Fibroblast of gingiva (primary cell): Measurements from ENCODE around the gene RDH11.
A peak's percentile ranks its signal among the peaks of the same experiment; 100 is the strongest.
"Not testable (repeated sequence)": the region's sequence is repeated elsewhere in the genome, so short reads cannot be mapped to it uniquely, and the experiment has no call there.

ENCODE experiments used
- DNase-seq: peaks from one replicate; pipeline ENCODE4 v3.0.0-alpha.2; 2011; ENCODE audit warnings: low read depth

RDH11 gene, protein sequence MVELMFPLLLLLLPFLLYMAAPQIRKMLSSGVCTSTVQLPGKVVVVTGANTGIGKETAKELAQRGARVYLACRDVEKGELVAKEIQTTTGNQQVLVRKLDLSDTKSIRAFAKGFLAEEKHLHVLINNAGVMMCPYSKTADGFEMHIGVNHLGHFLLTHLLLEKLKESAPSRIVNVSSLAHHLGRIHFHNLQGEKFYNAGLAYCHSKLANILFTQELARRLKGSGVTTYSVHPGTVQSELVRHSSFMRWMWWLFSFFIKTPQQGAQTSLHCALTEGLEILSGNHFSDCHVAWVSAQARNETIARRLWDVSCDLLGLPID

DNA sequence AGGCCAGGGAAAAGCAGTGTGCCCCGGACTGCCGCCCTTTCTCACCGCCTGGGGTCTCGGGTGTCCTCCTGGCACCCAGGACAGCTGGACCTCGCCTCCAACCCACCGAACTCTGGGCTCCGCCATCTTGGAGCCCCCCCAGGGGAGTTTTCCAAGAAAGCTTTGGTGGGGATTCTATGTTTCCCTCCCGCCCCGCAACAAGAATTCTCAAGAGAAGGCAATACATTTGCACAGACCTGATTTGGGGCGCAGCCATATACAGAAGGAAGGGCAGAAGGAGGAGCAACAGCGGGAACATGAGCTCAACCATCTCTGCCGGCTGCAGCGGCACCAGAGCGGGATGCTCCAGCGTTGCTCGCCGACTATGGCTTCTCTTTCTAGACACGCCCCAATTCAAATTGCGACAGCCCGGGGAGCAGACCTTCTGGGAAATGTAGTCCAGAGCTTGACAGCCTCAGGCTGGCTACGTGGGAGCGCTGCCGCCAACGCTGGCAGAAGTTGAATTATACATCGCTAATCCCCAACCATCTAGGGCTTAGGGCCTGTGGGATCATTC, at the start of gene RDH11:
TSS of gene RDH11 (minus strand) at position 371 of the 556 bp plus-strand sequence. CDS start at position 310, 61 bp downstream.
- peak; percentile 88 for DNase-seq

DNA sequence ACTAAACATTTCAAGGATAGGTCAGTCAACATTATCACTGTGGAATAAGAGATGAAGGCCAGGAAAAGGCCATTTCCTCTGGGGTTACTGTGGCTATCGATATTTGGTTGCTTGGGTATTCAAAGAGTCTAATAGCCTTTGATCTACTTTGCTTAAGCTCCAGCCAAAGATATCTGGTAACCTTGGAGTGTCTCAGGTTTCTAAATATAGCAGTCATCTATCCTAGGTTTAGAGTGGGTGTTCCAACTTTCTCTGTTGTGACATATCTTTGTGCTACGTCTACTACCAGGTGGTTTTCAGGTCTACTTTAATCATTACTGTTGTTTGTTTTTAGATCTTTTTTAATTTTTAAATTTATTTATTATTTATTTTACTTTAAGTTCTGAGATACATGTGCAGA, 48.5 kb upstream of the RDH11 start:
- no peak for DNase-seq

DNA sequence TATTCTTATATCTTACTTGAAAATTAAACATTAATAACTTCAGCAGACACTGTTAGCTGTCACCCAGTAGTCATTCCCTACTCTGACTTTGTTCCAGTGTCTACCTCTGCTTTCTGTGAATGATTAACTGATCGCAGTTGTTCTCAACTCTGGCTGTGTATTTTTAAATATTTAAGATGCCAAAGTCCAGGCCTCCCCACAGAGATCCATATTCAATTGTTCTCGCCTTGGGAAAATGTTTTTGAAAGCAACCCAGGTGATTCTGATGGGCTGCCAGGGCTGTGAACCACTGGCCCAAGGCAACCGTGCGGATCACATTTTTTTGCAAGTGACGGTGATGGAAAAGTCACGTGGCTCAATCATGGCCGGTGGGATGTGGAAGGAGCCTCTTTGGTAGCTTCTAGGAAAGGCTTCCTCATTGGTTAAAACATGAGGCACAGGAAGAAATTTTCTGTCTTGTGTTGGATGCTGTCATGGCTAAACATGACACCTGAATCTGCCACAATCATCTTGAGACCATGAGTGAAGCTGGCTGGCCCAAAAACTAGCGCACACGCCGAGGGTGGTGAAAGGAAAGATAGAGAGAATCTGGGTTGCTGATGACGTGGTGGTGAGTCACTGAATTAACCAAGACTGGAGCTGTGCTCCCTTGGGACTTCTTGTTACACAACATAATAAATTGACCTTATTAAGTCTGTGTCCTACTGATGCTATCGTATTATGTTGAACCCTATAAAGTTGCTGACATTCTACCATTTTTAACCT, 43.4 kb upstream of the RDH11 start:
- peak; percentile 94 for DNase-seq

DNA sequence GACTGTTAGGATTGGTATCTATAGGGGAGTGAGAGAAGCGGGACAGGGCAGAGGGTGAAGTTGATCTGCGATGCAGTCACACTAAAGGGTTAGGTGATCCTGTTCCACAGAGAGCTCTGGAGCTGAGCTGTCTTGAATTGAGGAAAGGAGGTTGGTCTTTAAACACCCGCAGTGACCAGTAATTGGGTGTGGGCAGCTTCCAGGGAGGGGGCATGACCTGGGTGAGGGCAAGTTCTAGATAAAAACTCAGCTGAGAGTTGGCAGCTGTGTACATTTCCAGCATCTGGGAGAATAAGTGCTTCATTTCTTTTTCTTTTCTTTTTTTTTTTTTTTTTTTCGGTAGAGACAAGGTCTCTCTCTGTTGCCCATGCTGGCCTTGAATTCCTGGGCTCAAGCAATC, 41.2 kb upstream of the RDH11 start:
- DNase-seq = no peak

DNA sequence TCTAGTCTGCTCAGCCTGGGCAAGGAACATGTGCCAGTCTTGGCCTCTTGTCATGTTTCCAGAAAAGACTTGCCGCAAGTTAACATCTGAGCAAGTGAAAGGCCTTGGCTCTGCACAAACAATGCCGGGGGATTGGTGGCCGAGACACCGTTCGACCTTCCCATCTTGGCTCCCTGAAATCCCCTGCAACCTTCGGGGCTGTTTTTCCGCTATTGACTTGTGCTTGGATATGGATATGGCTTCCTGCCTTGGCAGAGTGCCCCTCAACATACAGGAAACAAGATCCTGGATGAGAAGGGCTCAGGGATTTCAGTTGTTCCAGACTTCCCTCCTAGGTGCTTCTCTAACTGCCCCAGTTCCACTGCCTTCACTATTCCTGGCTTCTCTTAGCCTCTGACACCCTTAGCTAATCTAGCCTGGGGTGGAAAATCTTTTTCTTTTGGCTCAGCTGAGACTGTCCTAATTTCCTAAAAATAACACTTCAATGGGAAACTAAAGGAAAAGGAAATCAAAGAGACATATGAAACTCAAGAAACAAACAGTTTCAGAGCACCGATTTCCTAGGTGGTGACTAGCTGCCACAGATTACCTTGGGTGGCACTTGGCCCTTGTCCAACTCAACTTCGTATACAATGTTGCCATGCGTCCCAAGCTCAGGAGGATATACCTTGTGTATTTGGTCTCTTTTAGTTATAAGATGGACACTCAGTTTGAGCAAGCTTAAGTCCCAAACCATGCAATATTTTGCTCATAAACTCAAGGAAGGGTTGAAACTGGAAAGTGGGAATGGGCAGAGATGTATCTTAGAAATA, 40.0 kb upstream of the RDH11 start:
- no peak for DNase-seq

DNA sequence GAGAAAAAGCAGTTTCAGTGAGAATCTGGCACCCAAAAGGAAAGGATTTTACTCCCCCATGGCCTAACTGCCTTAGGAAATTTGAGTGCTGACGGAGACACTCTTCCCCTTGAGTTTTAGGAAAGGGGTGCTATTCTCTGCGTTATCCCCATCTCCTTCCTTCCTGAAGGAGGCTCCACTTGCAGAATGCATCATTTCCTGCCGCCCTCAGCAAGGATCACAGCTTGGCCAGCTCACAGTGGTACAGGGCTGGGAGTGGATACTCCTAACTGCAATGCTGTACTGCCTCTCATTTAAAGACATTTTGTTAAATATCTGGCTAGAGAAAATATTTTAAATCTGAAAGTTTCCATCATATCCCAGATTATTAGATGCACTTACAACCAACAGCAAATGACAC, 39.1 kb upstream of the RDH11 start:
- no peak for DNase-seq

DNA sequence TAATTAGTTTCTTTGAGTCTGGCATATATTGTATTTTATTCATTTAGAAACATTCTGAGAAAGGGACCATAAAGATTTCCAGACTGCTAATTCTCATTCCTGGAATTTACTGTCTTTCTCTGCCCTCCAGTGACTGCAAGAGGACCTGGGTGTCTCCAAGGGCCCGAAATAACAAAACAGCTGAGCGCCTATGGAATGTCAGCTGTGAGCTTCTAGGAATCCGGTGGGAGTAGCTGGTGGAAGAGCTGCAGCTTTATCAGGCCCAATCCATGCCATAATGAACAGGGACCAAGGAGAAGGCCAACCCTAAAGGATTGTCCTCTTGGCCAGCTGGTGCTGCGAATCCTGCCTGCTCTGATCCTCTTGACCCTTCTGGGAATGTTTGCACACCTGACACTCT, 38.1 kb upstream of the RDH11 start:
- DNase-seq = no peak

DNA sequence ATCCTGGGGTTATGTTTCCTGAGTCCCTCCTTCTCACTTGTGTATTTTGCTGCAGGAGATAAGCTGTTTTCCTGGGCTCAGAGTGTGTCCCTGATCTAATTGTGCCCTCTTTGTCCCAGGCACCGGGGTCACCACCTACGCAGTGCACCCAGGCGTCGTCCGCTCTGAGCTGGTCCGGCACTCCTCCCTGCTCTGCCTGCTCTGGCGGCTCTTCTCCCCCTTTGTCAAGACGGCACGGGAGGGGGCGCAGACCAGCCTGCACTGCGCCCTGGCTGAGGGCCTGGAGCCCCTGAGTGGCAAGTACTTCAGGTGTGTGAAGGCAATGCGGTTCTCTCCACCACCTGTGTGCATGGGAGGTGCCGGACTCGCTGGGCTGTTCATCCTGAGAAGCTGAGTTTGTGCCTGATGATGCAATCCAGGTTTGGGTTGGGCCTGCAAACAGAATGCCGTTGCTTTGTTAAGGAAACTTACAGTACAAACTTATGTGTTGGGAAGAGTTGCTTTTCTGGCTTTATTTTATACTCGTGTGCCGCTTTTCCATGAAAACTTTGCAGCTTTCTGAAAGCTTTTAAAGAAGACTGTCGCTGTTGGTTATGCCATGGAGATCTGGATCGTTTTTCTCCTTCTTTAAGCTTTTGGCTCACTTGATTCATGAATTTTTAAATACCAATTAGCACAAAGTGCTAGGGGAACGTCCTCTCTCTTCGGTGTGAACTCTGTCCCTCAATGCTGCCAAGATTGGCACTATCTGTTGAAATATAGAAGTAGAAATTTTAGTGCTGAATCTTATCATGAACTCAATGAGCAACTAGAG, 33.7 kb upstream of the RDH11 start:
- no peak for DNase-seq

DNA sequence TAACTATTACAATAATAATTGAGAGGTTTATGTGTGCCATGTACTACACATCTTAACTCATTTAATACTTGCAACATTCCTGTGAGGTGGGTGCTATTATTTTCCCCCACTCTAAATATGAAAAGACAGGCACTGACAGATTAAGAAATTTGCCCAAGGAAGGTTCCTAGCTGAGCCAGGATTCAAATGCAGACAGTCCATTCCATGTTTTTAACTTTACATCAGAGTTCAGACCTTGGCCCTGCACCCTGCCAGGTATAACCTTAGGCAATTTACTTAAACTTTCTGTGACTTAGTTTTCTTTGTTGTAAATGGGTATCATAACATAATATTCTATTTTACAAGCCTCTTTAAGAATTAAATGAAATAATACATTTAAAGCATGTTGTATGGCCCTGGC, 32.7 kb upstream of the RDH11 start:
- DNase-seq = no peak

DNA sequence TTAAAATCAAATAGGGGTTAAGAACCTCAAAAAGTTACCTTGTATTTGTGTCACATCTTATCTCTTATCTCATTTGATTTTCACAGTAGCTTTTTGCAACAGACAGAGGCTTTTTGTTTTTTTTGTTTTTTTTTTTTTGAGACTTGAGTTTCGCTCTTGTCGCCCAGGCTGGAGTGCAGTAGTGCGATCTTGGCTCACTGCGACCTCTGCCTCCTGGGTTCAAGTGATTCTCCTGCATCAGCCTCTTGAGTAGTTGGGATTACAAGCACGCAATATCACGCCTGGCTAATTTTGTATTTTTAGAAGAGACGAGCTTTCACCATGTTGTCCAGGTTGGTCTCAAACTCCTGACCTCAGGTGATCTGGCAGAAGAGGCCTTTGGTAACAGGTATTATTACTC, 31.8 kb upstream of the RDH11 start:
- no peak for DNase-seq

DNA sequence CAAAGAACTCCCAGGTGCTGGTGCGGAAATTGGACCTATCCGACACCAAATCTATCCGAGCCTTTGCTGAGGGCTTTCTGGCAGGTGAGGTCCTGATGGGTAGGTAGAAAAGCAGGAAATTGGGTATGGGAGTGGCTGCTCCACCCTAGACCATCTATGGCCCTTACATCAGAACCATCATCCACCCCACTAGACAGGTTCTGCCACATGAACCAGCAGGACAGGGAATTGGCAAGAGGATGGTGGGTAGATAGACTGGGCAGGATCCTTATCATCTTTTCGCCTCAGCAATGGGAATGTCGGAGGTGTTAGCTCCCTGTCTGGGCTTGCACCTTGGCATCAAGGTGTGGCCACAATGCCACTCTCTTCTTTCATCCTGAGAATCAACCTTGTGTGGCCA, 29.6 kb upstream of the RDH11 start:
- DNase-seq = no peak

DNA sequence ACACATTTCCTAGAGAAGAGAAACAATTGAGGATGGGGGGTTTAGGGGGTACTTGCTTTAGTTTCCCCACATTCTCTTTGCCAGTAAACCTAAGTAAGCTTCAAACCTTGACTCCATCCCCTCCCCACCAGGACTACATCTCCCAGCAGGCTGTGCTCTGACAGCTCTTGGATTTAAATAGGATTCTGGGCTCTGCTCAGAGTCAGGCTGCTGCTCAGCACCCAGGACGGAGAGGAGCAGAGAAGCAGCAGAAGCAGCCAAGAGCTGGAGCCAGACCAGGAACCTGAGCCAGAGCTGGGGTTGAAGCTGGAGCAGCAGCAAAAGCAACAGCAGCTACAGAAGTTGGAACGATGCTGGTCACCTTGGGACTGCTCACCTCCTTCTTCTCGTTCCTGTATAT, 26.7 kb upstream of the RDH11 start:
- peak; percentile 35 for DNase-seq

DNA sequence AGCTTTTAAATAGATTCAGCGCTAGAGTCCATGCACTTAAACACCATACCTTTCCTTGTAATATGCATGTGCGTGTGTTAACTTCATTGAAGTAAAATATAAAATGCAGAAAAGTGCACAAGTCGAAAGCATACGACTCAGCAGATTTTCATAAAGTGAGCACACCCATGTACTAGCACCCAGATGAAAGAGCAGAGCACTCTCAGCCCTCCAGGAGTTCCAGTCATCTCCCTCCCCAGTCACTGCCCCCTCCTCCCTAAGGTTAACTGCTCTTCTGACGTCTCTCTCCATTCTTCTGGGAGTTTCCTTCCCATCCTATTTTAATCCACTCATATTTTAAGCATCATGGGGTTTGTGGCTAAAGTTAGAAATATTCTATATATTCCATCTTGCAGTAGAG, 26.3 kb upstream of the RDH11 start:
- no peak for DNase-seq

DNA sequence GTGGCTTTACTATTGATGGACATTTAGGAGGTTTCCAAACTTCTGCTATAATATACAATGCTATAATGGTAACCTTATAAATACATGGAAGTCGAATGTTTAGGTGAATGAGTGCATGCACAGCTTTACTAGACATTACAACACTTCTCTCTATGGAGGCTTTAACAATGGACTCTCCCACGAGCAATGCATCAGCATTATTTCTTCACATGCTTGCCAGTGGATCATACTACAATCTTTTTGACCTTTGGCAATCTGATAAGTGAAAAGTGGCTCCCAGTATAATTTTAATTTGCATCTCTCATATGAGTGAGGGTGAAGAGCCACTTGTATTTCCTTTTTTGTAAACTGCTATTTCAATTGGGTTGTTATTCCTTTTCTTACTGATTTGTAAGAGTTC, 24.3 kb upstream of the RDH11 start:
- no peak for DNase-seq

DNA sequence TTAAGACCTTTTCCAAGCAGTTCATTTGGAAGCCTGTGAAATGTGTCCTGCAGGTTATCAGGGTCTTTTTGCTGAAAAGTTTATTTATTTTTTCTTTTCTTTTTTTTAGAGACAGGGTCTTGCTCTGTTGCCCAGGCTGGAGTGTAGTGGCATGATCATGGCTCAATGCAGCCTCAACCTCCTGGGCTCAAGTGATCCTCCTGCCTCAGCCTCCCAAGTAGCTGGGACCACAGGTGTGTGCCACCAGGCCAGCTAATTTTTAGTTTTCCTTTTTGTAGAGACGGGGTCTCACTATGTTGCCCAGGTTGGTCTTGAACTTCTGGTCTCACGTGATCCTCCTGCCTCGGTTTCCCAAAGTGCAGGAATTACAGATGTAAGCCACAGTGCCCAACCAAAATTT, 23.8 kb upstream of the RDH11 start:
- DNase-seq = not testable (repeated sequence)

DNA sequence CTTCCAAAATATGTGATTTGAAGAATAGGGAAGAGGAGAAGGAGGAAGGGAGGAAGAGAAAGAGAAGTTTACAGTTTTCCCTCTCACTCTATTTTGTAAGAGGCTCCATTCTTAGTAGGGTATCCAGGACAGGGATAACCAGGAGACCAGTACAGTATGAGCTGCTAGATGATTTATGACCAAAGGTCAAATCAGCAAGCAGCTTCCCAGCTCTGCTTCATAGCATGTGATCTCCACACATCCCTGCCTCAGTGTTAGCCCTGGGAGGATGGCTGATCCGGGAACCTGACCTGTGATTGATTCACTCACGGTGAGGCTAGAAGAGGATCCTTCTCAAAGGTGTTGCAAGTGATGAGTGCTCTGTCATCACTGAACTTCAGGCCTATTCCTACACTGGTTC, 22.7 kb upstream of the RDH11 start:
- DNase-seq = no peak

DNA sequence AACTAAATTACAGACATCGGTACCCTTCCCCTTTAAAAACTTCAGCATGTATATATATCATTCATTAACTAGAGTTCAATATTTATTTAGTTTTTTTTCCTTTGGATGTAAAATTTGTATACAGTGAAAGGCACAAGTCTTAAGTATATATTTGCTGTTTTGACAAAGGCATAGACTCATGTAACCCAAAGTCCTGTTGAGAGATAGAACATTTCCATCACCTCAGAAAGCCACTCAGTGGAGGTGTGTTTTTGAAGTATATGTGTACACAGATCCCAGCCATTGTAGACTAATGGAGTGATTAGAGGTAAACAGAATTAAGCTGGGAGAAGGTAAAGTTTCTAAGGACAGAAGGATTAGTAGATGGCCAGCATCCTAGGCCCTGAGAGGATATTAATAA, 21.5 kb upstream of the RDH11 start:
- no peak for DNase-seq

DNA sequence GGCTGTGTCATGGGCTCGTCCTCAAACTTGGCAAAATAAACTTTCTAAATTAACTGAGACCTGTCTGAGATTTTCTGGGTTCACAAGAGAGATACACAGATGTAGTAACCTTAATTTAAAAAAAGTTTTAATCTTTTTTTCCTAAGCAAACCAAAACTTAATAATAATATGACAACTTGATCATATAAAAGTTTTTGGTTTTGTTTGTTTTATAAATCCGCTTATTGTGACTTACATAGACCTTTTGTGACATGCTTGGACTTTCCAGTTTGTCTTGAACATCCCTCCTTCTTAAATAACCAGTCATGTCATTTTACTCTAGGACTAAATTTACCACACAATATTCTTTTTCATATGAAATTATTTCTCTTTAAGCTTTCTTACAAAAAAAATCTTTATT, 14.6 kb upstream of the RDH11 start:
- no peak for DNase-seq

DNA sequence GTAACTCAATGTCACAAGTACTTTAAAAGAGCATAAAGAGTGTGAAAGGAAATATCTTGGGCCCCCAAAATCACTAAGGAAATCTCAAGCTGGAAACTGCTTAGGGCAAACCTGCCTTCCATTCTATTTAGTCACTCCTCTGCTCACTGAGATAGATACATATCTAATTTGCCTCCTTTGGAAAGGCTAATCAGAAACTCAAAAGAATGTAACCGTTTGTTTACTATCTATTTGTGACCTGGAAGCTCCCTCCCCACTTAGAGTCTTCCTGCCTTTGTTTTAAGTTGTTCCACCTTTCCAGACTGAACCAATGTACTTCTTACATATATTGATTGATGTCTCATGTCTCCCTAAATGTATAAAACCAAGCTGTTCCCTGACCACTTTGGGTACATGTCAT, 14.2 kb upstream of the RDH11 start:
- not testable (repeated sequence) for DNase-seq

DNA sequence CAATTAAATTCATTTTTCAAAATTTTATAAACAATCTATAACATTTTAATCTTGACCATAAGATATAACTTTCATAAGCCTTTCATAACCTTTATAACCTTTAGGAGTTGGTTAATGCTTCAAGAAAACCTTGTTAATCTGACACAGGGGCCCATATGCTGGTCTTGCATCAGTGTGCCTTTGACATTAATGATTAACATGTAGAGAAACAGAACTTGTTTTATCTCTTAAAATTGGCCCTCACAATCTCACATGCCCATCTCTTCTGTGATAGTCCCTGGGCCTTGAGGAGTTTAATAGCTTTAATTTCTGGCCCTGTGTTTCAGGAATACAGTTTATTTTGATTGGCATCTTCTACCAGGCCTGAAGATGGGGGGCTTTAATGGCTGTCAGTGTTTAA, 13.8 kb upstream of the RDH11 start:
- not testable (repeated sequence) for DNase-seq

DNA sequence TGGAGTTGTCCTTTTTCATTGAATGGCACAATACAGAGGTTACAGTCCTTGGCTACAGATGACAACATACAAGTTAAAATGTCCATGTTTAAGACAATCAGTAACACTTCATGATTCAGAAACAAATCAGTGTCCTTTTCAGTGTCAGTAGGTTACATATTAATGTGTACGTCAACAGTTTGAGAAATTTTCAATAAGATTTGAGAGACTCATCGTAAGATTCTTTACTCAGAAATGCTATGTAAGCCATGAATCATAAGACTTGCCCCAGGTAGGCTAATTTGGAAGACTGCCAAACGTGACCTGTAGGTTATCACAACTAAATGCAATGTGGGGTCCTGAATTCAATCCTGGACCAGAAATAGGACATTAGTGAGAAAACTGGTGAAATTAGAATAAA, 9.6 kb upstream of the RDH11 start:
- no peak for DNase-seq
